HG02943 (cell line): ENCODE results near the gene DCDC2C.

ENCODE experiments used
- ATAC-seq: cut with Tn5 transposase; IDR thresholded peaks from one replicate; pipeline ENCODE4 v1.9.1; 2021; ENCODE audit warnings: mild to moderate bottlenecking, low read depth, moderate library complexity; ENCODE audit not compliant: unreplicated experiment

The DCDC2C gene

GRCh38 chr2:3872451-3872850 is 169.1 kb downstream of the DCDC2C start:
- no peak for ATAC-seq

GRCh38 chr2:3873899-3874298 is 170.5 kb downstream of the DCDC2C start:
- ATAC-seq, result no peak

GRCh38 chr2:3876221-3876620 is 172.8 kb downstream of the DCDC2C start:
- no peak for ATAC-seq

- no peak for ATAC-seq
Measured at GRCh38 chr2:3876685-3877084, 173.3 kb downstream of the DCDC2C start.

DNA sequence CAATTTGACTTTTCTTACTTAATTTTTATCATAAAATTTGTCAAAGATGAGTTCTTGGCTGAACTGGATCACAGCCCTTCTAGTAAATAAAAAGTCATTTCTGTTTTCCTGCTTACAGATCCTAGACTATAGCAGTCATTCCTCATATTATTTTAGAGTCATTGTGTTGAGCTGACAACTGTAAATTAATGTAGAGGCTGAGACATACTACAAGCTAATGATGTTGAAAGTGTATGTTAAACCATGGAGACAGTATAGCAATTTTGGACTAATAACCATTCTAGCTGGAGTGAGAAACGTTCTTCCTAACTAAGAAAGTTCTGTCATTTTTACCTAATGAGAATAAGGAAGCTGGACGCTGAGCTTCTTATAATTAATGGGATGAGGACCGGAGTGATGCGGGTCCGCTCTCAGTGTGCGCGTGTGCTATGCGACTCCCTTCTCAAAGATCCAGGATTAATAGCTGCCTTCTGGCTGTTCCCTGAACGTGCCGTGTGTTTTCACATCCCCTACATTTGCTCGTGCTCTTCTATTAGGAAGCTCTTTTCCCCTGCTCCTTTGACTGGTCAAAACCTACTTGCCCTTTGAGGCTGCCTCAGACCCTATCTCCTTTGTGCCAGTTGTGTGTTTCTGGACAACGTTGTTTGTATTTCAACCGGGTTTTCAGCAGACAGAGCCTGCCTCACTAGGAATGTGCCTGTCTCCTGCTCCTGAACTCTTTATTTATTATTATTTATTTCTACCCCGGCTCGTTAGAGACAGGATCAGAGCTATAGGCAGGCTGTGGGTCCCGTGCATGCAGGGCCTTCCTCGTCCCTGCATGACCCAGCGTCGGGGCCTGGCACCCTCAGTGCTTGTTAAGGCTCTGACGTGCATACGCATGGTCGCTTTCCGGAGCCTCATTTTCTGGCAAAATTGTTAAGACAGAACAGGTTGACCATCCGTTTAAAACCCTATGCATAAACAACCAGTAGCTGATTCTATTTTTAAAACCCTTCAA is 182.6 kb downstream of the DCDC2C start:
- ATAC-seq, result no peak

DNA sequence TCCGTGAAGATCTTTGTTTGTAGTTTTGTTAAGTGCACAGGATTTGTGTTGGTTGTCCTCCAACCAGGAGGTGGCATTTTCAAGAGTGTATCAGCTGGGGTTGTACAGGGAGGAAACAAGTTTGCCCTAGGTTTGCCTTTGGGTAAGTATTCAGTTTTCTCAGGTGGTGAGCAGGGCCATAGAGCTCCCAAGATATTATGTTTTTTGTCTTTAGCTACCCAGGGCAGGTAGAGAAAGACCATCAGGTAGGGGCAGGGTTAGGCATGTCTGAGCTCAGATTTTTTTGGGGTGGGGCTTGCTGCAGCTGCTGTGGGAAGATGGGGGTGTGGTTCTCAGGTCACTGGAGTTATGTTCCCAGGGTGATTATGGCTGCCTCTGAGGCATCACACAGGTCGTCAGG is 191.6 kb downstream of the DCDC2C start:
- ATAC-seq, result no peak
